Measurements from ENCODE around the gene COL4A1. TPM values are rescaled to one million over a fixed set of nuclear protein-coding genes. Genes with fewer than 3 reads are reported as not detected.

The COL4A1 gene
- total RNA-seq, 4 donors from 2014 or later = 278 to 618 (median 440) TPM

DNA sequence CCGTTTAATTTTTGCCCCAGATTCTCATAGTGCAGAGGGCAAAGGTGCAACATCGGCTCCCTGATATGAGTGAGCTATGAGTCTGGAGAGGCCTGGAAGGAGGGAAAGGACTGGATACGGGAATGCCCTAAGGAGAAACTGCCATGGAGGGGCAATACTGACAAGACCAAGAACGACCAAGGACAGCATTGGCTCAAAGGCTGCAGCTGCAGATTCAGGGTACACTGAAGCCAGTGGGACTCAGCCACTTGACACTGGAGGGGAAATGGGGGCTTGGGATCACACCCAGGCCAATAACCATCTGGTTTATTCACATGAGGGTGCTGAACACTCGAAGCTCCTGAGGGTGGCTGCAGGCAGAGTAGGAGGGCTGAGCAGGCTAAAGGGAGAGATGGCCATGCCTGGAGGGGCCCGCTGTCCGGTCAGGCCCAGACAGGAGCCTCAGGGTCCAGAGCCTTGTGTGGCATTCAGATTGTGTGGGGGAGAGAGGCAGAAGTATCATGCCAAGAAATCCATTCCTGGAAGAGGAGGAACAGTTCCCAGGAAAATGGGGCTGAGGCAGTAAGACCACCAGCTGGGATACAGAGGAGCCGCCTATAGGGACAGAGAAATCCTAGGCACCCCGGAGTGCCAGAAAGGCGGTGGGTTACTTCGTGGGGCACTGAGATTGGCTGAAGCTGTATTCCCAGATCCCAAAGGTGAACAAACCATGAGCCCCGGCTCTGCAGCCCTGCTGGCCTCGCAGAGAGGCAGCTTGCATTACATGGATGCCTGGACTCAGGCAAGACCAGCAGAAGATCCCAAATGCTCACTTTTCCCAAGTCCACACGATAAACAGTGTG is 20.7 kb downstream of the COL4A1 start:
- WGBS, 2 donors (ENCODE audit: low coverage in 1 of 2) = 43 to 61% methylated on average over 5 to 8 of the region's 14 CpGs
- no peak overlapping the region for H3K4me3 ChIP-seq
- H3K27ac ChIP-seq = peak overlapping the region; percentile 9 to 82 (median 76)
- peaks cover 9 to 98% (median 33%) of the 10 kb centered on the region in 3 donors for H3K4me1 ChIP-seq
- TF ChIP-seq, protein P1, sequence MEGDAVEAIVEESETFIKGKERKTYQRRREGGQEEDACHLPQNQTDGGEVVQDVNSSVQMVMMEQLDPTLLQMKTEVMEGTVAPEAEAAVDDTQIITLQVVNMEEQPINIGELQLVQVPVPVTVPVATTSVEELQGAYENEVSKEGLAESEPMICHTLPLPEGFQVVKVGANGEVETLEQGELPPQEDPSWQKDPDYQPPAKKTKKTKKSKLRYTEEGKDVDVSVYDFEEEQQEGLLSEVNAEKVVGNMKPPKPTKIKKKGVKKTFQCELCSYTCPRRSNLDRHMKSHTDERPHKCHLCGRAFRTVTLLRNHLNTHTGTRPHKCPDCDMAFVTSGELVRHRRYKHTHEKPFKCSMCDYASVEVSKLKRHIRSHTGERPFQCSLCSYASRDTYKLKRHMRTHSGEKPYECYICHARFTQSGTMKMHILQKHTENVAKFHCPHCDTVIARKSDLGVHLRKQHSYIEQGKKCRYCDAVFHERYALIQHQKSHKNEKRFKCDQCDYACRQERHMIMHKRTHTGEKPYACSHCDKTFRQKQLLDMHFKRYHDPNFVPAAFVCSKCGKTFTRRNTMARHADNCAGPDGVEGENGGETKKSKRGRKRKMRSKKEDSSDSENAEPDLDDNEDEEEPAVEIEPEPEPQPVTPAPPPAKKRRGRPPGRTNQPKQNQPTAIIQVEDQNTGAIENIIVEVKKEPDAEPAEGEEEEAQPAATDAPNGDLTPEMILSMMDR (IDR thresholded peaks at IDR 0.05) = no peak
- TF ChIP-seq POLR2AphosphoS5 (IDR thresholded peaks at IDR 0.05) = peak; percentile 9
- H3K9me3 ChIP-seq = no peaks in the 10 kb centered on the region
- peaks cover 0 to 18% of the 10 kb centered on the region in 2 donors for H3K36me3 ChIP-seq
- H3K27me3 ChIP-seq = no peaks in the 10 kb centered on the region
- no peak for ATAC-seq

DNA sequence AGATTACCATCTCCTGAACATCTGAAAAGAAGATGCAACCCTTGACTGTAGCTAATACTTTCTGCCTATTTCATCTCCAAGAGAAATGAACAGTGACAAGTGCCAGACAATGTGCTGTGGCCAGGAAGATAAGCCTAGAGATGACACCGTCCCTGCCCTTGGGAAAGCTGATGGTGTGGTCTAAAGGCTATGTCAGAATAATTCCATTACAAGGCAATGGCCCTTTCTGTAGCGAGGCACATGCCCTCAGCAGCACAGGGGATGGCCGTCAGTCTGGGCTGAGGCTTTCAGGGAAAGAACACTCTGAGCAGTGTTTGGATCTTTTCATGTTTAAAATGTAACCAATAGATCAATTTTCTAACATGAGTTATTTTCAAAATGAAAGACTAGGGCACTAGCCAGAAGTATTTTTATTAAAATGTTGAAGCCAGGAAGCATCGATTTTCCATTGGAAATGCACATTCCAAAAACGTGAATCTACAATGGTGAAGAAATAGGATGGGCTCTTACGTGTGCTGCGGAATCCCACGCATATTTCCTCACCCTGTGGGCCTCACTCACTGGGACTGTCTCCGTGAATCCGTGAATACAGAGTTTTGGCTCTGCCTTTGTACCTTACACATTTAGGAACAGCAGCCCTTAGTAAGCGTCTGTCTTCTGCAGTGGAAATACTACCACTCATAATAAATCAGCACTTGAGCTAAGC is 22.0 kb downstream of the COL4A1 start:
- ATAC-seq = no peak
- 67 to 68% methylated on average over 9 of the region's 11 CpGs for WGBS, 2 donors (ENCODE audit: low coverage in 1 of 2)
- H3K4me1 ChIP-seq = peaks cover 9 to 98% (median 34%) of the 10 kb centered on the region in 3 donors
- peak overlapping the region in 3 of 4 donors; percentile 71 to 82 (median 81) for H3K27ac ChIP-seq
- H3K27me3 ChIP-seq = no peaks in the 10 kb centered on the region
- TF ChIP-seq, protein P1 (IDR thresholded peaks at IDR 0.05) = no peak
- TF ChIP-seq POLR2AphosphoS5 (IDR thresholded peaks at IDR 0.05) (no peak), EP300 (IDR thresholded peaks at IDR 0.05) (no peak), POLR2A (IDR thresholded peaks at IDR 0.05) (no peak)
- H3K4me3 ChIP-seq = no peak overlapping the region
- no peaks in the 10 kb centered on the region for H3K9me3 ChIP-seq
- H3K36me3 ChIP-seq = peaks cover 0 to 15% of the 10 kb centered on the region in 2 donors

DNA sequence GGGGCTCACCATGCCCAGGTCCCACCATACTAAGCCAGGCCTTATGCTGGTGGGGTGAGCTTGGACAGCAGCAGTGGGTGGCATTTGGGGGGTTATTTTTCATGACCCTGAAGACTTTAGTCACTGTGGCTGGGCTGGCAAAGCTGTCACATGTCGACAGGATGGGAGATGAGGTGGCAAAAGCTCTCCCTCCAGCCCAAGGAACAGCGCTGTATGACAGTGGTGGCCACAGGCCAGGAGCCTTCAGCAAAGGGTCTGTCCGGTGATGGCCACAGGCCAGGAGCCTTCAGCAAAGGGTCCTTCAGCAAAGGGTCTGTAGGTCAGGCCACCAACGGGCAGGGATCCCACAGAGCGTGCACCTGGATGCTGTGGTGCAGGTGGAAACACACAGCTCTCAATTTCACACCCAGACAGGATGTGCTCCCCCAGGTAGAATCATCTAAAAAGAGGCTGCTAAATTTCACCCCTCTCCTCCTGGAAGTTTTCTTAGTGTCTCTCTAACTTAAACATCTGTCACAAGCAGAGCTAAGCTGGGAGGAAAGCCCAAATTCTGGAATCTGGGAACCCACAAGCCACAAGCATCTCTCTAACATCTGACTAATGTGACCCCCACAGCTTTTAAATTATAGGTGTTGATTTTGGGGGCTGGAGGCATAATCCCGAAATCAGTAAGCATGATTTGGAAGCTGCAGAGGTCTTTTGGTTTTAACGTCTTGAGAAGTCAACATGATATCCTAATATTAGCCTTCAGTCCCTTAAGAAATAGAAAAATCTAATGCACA is 23.0 kb downstream of the COL4A1 start:
- WGBS, 2 donors (ENCODE audit: low coverage in 1 of 2) = 27 to 64% methylated on average over 3 of the region's 7 CpGs
- H3K36me3 ChIP-seq = peaks cover 0 to 6% of the 10 kb centered on the region in 2 donors
- H3K4me3 ChIP-seq = no peak overlapping the region
- H3K27ac ChIP-seq = peak overlapping the region in 3 of 4 donors; percentile 54 to 82 (median 81)
- H3K27me3 ChIP-seq = no peaks in the 10 kb centered on the region
- TF ChIP-seq POLR2A (IDR thresholded peaks at IDR 0.05) = no peak
- TF ChIP-seq POLR2AphosphoS5 (IDR thresholded peaks at IDR 0.05) = no peak
- no peak for TF ChIP-seq EP300 (IDR thresholded peaks at IDR 0.05)
- TF ChIP-seq, protein P1 (IDR thresholded peaks at IDR 0.05) = no peak
- peaks cover 9 to 98% (median 34%) of the 10 kb centered on the region in 3 donors for H3K4me1 ChIP-seq
- no peak for ATAC-seq
- H3K9me3 ChIP-seq = no peaks in the 10 kb centered on the region

DNA sequence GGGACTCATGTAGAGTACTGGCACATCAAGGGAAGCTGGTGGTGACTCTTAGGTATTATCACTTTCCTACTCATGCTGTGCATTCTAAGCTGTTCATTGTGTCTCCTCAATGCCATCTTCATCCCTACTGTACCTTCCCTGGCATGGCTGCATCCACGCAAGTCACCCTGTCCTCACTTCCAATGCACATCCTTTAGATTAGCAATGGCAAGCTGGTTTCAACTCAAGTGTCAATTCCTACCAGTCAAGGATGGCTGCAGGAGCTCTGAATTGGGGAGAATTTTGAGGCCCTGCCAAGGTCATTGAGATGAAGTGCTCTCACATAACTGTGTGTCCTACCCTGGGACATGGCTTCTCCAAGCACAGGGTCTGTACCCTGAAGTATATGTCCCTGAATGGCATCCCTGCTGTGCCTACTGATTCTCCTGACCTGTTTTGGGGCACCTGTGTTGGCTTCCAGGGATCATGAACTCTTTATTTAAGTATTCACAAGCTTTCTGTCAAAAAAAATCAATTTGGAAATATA is 24.6 kb downstream of the COL4A1 start:
- Histone ChIP-seq H3K9me3 (no peaks in the 10 kb centered on the region), H3K36me3 (no peaks in the 10 kb centered on the region), H3K27me3 (no peaks in the 10 kb centered on the region), H3K4me3 (no peak overlapping the region), H3K4me1 (peaks cover 9 to 100% (median 36%) of the 10 kb centered on the region in 3 donors), H3K27ac (peak overlapping the region in 3 of 4 donors; percentile 67 to 82 (median 69))
- no peak for TF ChIP-seq POLR2AphosphoS5 (IDR thresholded peaks at IDR 0.05)
- no peak for TF ChIP-seq POLR2A (IDR thresholded peaks at IDR 0.05)
- TF ChIP-seq, protein P1 (IDR thresholded peaks at IDR 0.05) = no peak
- 100% methylated on average over 1 of the region's 1 CpG for WGBS, 2 donors (ENCODE audit: low coverage in 1 of 2)
- no peak for ATAC-seq

Data from gastroesophageal sphincter (tissue), 4 donors.